Tibial nerve (tissue), 4 donors: Measurements from ENCODE around the gene CACNA1B.

Experiments
- EP300 ChIP-seq, 2 donors: sonication (generic); formaldehyde crosslinking; IDR thresholded peaks; one replicate each; pipeline ENCODE4 v1.6.1; 2017; ENCODE audit warnings: antibody characterized with exemption in 2 of 2, mild to moderate bottlenecking in 1 of 2
- POLR2A ChIP-seq, 2 donors: fragments of 450-650 bp; IDR thresholded peaks; one replicate each; pipeline ENCODE4 v1.6.1; 2017; ENCODE audit warnings: antibody characterized with exemption in 2 of 2, mild to moderate bottlenecking in 2 of 2, moderate library complexity in 2 of 2
- TF ChIP-seq, protein P1 (sequence below), 5 experiments: fragments of 200-600 bp in 3 of 5; fragments of 450-650 bp in 2 of 5; sonication (generic) in 3 of 5; IDR thresholded peaks; one replicate each; pipeline ENCODE4 v1.5.1; 2016 to 2019; ENCODE audit warnings: antibody characterized with exemption in 5 of 5, mild to moderate bottlenecking in 3 of 5, moderate library complexity in 2 of 5

- TF ChIP-seq, protein P1, sequence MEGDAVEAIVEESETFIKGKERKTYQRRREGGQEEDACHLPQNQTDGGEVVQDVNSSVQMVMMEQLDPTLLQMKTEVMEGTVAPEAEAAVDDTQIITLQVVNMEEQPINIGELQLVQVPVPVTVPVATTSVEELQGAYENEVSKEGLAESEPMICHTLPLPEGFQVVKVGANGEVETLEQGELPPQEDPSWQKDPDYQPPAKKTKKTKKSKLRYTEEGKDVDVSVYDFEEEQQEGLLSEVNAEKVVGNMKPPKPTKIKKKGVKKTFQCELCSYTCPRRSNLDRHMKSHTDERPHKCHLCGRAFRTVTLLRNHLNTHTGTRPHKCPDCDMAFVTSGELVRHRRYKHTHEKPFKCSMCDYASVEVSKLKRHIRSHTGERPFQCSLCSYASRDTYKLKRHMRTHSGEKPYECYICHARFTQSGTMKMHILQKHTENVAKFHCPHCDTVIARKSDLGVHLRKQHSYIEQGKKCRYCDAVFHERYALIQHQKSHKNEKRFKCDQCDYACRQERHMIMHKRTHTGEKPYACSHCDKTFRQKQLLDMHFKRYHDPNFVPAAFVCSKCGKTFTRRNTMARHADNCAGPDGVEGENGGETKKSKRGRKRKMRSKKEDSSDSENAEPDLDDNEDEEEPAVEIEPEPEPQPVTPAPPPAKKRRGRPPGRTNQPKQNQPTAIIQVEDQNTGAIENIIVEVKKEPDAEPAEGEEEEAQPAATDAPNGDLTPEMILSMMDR (IDR thresholded peaks at IDR 0.05), result no peak
- TF ChIP-seq POLR2A (IDR thresholded peaks at IDR 0.05), result no peak
- no peak for TF ChIP-seq EP300 (IDR thresholded peaks at IDR 0.05)
Measured at GRCh38 chr9:137989156-137989555, 111.6 kb downstream of the CACNA1B start.
